IPS-20b (cell line): Measurements from ENCODE around the gene ING5.
A peak's percentile ranks its signal among the peaks of the same experiment; 100 is the strongest.

Experiments used
- H3K27ac ChIP-seq: one replicate; pipeline ENCODE4 v1.5.1; 2013; ENCODE audit warnings: low read length
- H3K27me3 ChIP-seq: 2 replicates; pipeline ENCODE4 v1.6.1; 2013; ENCODE audit warnings: mild to moderate bottlenecking, low read length, inconsistent platforms; ENCODE audit not compliant: insufficient read depth
- H3K36me3 ChIP-seq: 2 replicates; pipeline ENCODE4 v1.6.1; 2013; ENCODE audit warnings: low read depth, mild to moderate bottlenecking, inconsistent platforms, low read length, moderate library complexity; ENCODE audit not compliant: insufficient read depth
- H3K4me1 ChIP-seq: 2 replicates; pipeline ENCODE4 v1.6.1; 2013; ENCODE audit warnings: mild to moderate bottlenecking, control low read depth, inconsistent platforms, low read length, moderate library complexity; ENCODE audit not compliant: insufficient read depth
- H3K4me3 ChIP-seq: 2 replicates; pipeline ENCODE4 v1.5.1; 2013; ENCODE audit warnings: mild to moderate bottlenecking, low read length, inconsistent platforms
- H3K9ac ChIP-seq: 2 replicates; pipeline ENCODE4 v1.6.1; 2013; ENCODE audit warnings: low read depth, mild to moderate bottlenecking, inconsistent platforms, low read length, moderate library complexity
- H3K9me3 ChIP-seq: 2 replicates; pipeline ENCODE4 v1.6.1; 2013; ENCODE audit warnings: mild to moderate bottlenecking, low read depth, low read length, inconsistent platforms; ENCODE audit not compliant: insufficient read depth

ING5 gene

DNA sequence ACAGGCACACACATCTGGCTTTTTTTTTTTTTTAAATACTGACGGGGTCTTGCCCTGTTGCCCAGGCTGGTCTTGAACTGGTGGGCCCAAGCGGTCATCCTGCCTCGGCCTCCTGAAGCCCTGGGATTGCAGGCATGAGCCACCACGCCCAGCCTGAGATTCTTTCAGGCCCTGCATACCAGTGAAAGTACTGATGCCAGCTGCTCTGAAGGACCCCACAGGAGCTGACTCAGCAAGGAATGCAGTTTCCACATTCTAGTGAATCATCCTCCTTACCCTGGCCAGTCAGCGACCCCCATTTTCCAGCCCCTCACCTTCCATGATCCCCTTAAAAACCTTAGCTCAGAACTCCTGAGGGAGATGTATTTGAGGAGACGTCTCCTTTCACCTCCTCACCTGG, 9.4 kb upstream of the ING5 start:
- Histone ChIP-seq H3K9ac (no peak overlapping the region), H3K36me3 (peaks cover 26% of the 10 kb centered on the region), H3K27ac (no peak overlapping the region)

DNA sequence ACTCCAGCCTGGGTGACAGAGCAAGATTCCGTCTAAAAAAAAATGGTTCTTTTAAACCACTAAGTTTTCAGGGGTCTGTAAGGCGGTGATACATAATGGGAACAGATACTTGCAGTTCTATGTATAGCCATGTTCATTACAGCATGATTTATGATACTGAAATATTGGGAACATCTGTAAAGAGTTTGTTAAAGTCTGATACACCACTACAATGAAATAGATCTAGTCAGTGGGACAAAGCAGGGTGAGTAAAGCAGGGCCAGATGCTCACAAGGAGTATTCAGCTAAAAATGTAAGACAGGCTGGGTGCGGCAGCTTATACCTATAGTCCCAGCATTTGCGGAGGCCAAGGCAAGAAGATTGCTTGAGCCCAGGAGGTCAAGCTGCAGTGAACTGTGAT, 6.2 kb upstream of the ING5 start:
- Histone ChIP-seq H3K27ac (no peak overlapping the region), H3K27me3 (no peaks in the 10 kb centered on the region), H3K36me3 (peaks cover 17% of the 10 kb centered on the region), H3K4me1 (no peaks in the 10 kb centered on the region), H3K4me3 (no peak overlapping the region), H3K9ac (no peak overlapping the region), H3K9me3 (no peaks in the 10 kb centered on the region)

More for the DNA sequence above, 9.4 kb upstream of the ING5 start:
- Histone ChIP-seq H3K4me1 (peaks cover 4% of the 10 kb centered on the region; the same call in 1 of the 2 replicates), H3K4me3 (no peak overlapping the region), H3K27me3 (no peaks in the 10 kb centered on the region), H3K9me3 (no peaks in the 10 kb centered on the region)

- Histone ChIP-seq H3K36me3 (peaks cover 22% of the 10 kb centered on the region), H3K9ac (peak overlapping the region; percentile 96; the same call in 1 of the 2 replicates), H3K4me1 (no peaks in the 10 kb centered on the region), H3K9me3 (peaks cover 5% of the 10 kb centered on the region), H3K4me3 (peak overlapping the region; percentile 76; the same call in 1 of the 2 replicates), H3K27me3 (no peaks in the 10 kb centered on the region), H3K27ac (peak overlapping the region; percentile 77)
Observed at GRCh38 chr2:241701149-241701398, 765 bp upstream of the ING5 start.

DNA sequence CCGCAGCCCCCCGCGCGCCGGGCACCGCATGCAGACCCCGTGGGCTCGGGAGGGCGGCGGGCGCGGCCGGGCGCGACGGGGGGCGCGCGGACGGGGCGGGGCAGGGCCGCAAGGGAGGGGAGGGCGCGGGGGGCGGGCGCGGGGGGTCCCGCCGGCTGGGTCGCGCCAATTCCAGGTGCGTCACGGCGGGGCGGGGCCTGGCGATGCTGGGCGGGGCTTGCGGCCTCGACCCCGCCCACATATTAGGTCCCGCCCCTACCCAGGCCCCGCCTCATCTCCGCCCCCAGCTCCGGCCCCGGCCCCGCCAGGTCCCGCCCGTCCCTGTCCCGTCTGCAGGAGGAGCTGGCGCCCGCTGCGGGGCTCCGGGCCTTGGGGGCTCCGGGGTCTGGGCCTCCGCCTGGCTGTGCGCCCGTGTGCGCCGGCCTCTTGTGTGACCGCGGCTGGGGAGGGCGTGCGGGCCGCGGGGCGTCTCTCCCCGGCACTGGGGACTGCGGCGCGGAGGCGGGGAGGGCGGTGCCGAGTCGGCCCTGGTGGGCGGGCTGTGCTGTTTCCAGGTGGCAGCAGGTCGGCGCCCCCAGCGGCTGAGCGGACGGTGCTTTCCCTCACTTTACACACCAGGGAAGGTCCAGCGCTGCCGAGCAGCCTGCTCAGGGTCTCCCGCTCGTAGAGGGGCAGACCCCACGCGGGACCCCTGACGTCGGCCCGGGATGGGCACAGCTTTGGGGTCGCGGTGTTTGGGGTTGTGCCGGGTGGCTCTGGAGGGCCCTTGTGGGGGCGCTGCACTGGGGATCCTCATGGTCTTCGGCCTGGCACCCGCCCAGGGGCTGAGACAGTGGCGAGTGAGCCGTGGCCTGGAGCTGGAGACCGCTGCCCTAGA, 554 bp downstream of the ING5 start:
- H3K36me3 ChIP-seq, result peaks cover 35% of the 10 kb centered on the region
- H3K4me1 ChIP-seq, result no peaks in the 10 kb centered on the region
- peak overlapping the region; percentile 55; the same call in 1 of the 2 replicates for H3K9ac ChIP-seq
- peaks cover 5% of the 10 kb centered on the region for H3K9me3 ChIP-seq
- peak overlapping the region; percentile 76 for H3K4me3 ChIP-seq
- no peak overlapping the region for H3K27ac ChIP-seq
- H3K27me3 ChIP-seq, result no peaks in the 10 kb centered on the region

- Histone ChIP-seq H3K36me3 (peaks cover 41% of the 10 kb centered on the region), H3K9ac (peak overlapping the region; percentile 55; the same call in 1 of the 2 replicates), H3K4me1 (no peaks in the 10 kb centered on the region), H3K4me3 (peak overlapping the region; percentile 68), H3K27me3 (no peaks in the 10 kb centered on the region), H3K27ac (no peak overlapping the region), H3K9me3 (peaks cover 5% of the 10 kb centered on the region)
Observed at GRCh38 chr2:241703032-241703604, 1.3 kb downstream of the ING5 start.

- H3K9ac ChIP-seq, result no peak overlapping the region
- H3K27ac ChIP-seq, result no peak overlapping the region
- peaks cover 5% of the 10 kb centered on the region for H3K9me3 ChIP-seq
- H3K27me3 ChIP-seq, result no peaks in the 10 kb centered on the region
- no peaks in the 10 kb centered on the region for H3K4me1 ChIP-seq
- no peak overlapping the region for H3K4me3 ChIP-seq
- H3K36me3 ChIP-seq, result peaks cover 71% of the 10 kb centered on the region
Observed at GRCh38 chr2:241706537-241706936, 4.7 kb downstream of the ING5 start.

GRCh38 chr2:241708879-241709278, 7.0 kb downstream of the ING5 start:
- H3K27me3 ChIP-seq, result no peaks in the 10 kb centered on the region
- H3K27ac ChIP-seq, result no peak overlapping the region
- no peak overlapping the region for H3K4me3 ChIP-seq
- H3K4me1 ChIP-seq, result no peaks in the 10 kb centered on the region
- no peak overlapping the region for H3K9ac ChIP-seq
- H3K9me3 ChIP-seq, result peaks cover 5% of the 10 kb centered on the region
- H3K36me3 ChIP-seq, result peaks cover 89% of the 10 kb centered on the region

- Histone ChIP-seq H3K27me3 (no peaks in the 10 kb centered on the region), H3K27ac (no peak overlapping the region), H3K36me3 (peaks cover 87% of the 10 kb centered on the region), H3K9me3 (peaks cover 16% of the 10 kb centered on the region), H3K9ac (no peak overlapping the region), H3K4me1 (no peaks in the 10 kb centered on the region), H3K4me3 (no peak overlapping the region)
Observed at GRCh38 chr2:241719093-241719492, 17.3 kb downstream of the ING5 start.

DNA sequence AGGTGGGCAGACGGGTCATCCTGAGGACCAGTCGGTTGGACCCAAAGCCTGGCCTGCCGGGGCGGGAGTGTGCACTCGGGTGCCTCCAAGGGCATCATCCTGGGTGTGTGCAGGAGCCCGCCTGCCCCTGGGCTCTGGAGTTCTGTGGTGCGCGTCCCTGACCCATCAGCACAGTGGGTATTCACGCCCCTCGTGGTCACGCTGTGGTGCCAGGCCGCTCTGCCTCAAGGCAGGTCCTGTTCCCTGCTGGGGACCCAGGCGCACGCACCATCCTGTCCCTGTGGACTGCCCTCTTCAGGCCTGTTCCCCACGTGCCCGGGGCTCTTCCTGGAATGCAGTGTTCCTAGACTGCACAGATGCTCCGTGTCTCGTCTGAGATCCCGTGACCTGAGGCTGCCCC, 18.3 kb downstream of the ING5 start:
- Histone ChIP-seq H3K9me3 (peaks cover 16% of the 10 kb centered on the region), H3K27me3 (no peaks in the 10 kb centered on the region), H3K4me1 (no peaks in the 10 kb centered on the region), H3K4me3 (no peak overlapping the region), H3K36me3 (peaks cover 87% of the 10 kb centered on the region), H3K9ac (no peak overlapping the region), H3K27ac (no peak overlapping the region)

DNA sequence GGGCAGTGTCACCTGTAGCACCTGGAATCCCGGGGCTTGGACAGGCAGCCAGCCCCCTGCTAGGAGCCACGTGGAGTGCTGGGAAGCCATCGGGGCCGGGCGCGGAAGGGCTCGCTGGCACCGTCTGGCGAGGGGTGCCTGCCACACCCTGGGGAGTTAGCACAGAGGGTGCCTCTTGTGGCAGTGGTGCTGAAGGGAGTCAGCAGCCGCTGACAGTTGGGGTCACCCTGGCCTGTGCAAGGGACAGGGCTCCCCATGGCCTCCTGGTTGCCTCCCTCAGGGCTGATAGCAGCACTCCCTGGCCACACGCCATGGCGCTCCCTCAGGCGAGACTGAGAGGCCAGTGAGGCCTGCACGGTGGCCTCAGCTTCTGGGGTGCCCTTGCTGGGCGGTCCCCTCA, 18.7 kb downstream of the ING5 start:
- Histone ChIP-seq H3K27ac (no peak overlapping the region), H3K4me3 (no peak overlapping the region), H3K4me1 (no peaks in the 10 kb centered on the region), H3K36me3 (peaks cover 89% of the 10 kb centered on the region), H3K27me3 (no peaks in the 10 kb centered on the region), H3K9me3 (peaks cover 16% of the 10 kb centered on the region), H3K9ac (no peak overlapping the region)

DNA sequence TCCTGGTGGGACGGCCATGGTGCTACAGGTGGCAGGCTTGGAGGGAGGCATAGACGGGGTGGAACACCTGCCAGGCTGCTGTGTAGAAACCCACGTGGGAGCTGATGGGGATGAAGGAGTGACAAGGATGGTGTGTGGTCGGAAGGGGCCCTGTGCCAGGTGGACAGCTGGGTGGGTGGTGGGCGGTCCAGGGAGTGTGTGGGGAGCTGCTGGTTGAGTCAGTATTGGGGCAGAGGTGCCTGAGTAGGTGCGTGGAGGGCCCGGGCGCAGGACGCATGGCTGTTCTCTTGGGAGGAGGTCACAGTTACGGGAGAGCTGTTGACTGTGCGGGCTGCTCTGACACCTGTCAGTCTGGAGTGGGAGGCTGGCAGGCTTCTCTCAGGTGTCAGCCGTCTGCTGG, 20.0 kb downstream of the ING5 start:
- H3K36me3 ChIP-seq, result peaks cover 86% of the 10 kb centered on the region
- H3K4me3 ChIP-seq, result no peak overlapping the region
- H3K4me1 ChIP-seq, result no peaks in the 10 kb centered on the region
- H3K27ac ChIP-seq, result no peak overlapping the region
- peaks cover 16% of the 10 kb centered on the region for H3K9me3 ChIP-seq
- no peaks in the 10 kb centered on the region for H3K27me3 ChIP-seq
- no peak overlapping the region for H3K9ac ChIP-seq

- H3K27me3 ChIP-seq, result no peaks in the 10 kb centered on the region
- no peak overlapping the region for H3K9ac ChIP-seq
- H3K4me3 ChIP-seq, result no peak overlapping the region
- peaks cover 77% of the 10 kb centered on the region for H3K36me3 ChIP-seq
- no peak overlapping the region for H3K27ac ChIP-seq
- H3K4me1 ChIP-seq, result no peaks in the 10 kb centered on the region
- H3K9me3 ChIP-seq, result peaks cover 16% of the 10 kb centered on the region
Observed at GRCh38 chr2:241722896-241723454, 21.1 kb downstream of the ING5 start.
